ENCODE data around the gene C11orf68. TPM values are rescaled to one million over a fixed set of nuclear protein-coding genes. Genes with fewer than 3 reads are reported as not detected.

The C11orf68 gene
- total RNA-seq, 1 experiment from 2014 or later = 31.9 TPM

DNA sequence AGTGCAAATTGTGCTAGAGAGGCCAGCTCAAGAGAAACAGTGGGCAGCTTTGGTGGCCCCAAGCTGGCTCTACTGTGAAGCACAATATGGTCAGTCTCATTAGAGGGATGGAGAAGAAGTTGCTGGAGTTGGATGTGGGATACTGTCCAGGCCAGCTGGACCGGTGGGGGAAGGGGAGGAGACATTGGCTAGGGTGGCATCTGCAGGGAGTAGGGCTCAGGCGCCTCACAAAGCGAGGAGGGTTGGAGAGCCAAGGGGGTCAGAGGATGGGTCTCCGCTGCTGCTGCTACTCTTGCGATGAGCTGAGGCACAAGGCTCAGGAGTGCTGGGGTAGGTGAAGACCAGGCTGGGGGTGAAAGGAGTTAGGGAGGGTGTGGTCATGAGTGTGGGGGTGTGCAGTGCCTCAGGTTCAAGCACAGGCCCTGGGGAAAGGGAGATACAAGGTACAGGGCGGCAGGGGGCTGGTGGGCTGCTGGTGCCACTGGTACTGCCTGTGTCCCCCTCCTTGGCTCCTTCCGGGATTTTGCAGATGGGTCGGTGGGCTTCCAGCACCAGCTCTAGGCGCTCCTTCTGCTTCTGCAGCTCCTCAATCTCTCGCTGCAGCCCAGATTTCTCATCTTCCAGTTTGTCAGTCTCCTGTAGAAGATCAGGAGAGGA, 26.1 kb downstream of the C11orf68 start:
- peak overlapping the region; percentile 75 for H3K4me3 Mint-ChIP-seq
- peaks cover 4% of the 10 kb centered on the region for H3K36me3 Mint-ChIP-seq
- ChIA-PET CTCF (interaction anchor here (0.7 to 11.9 kb wide), 12 partner anchors 8 to 112 kb away, joined by 3 to 539 read pairs (median 22); partner anchors contain the start of genes AP5B1, CFL1, EFEMP2 and MUS81), POLR2A (interaction anchor here (1.5 to 7.2 kb wide), 3 partner anchors 25 to 33 kb away, joined by 3 to 90 read pairs (median 12); partner anchors contain the start of genes CFL1 and MUS81)
- DNase-seq (ENCODE audit: low spot score) (no peak), ATAC-seq (no peak)
- H3K4me1 Mint-ChIP-seq = peaks cover 39% of the 10 kb centered on the region
- peaks cover 26% of the 10 kb centered on the region for H3K27me3 Mint-ChIP-seq (ENCODE audit: low read depth)
- no peaks in the 10 kb centered on the region for H3K9me3 Mint-ChIP-seq
- peak overlapping the region; percentile 89 for H3K27ac Mint-ChIP-seq
- no peak for TF ChIP-seq IRF2 (CRISPR knock-in tag; IDR thresholded peaks at IDR 0.05; ENCODE audit: borderline replicate concordance, low read depth)
- TF ChIP-seq ATF1 (CRISPR knock-in tag; IDR thresholded peaks at IDR 0.05) = no peak
- TF ChIP-seq HMGA2 (CRISPR knock-in tag; IDR thresholded peaks at IDR 0.05) = no peak
- TF ChIP-seq, protein P1, sequence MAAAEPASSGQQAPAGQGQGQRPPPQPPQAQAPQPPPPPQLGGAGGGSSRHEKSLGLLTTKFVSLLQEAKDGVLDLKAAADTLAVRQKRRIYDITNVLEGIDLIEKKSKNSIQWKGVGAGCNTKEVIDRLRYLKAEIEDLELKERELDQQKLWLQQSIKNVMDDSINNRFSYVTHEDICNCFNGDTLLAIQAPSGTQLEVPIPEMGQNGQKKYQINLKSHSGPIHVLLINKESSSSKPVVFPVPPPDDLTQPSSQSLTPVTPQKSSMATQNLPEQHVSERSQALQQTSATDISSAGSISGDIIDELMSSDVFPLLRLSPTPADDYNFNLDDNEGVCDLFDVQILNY (CRISPR knock-in tag; IDR thresholded peaks at IDR 0.05) = no peak
- TF ChIP-seq, protein P2, sequence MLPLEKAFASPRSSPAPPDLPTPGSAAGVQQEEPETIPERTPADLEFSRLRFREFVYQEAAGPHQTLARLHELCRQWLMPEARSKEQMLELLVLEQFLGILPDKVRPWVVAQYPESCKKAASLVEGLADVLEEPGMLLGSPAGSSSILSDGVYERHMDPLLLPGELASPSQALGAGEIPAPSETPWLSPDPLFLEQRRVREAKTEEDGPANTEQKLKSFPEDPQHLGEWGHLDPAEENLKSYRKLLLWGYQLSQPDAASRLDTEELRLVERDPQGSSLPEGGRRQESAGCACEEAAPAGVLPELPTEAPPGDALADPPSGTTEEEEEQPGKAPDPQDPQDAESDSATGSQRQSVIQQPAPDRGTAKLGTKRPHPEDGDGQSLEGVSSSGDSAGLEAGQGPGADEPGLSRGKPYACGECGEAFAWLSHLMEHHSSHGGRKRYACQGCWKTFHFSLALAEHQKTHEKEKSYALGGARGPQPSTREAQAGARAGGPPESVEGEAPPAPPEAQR (CRISPR knock-in tag; IDR thresholded peaks at IDR 0.05) = no peak
- no peak for TF ChIP-seq ZNF416 (CRISPR knock-in tag; IDR thresholded peaks at IDR 0.05)
- TF ChIP-seq SOX15 (CRISPR knock-in tag; IDR thresholded peaks at IDR 0.05) = no peak
- TF ChIP-seq, protein P3, sequence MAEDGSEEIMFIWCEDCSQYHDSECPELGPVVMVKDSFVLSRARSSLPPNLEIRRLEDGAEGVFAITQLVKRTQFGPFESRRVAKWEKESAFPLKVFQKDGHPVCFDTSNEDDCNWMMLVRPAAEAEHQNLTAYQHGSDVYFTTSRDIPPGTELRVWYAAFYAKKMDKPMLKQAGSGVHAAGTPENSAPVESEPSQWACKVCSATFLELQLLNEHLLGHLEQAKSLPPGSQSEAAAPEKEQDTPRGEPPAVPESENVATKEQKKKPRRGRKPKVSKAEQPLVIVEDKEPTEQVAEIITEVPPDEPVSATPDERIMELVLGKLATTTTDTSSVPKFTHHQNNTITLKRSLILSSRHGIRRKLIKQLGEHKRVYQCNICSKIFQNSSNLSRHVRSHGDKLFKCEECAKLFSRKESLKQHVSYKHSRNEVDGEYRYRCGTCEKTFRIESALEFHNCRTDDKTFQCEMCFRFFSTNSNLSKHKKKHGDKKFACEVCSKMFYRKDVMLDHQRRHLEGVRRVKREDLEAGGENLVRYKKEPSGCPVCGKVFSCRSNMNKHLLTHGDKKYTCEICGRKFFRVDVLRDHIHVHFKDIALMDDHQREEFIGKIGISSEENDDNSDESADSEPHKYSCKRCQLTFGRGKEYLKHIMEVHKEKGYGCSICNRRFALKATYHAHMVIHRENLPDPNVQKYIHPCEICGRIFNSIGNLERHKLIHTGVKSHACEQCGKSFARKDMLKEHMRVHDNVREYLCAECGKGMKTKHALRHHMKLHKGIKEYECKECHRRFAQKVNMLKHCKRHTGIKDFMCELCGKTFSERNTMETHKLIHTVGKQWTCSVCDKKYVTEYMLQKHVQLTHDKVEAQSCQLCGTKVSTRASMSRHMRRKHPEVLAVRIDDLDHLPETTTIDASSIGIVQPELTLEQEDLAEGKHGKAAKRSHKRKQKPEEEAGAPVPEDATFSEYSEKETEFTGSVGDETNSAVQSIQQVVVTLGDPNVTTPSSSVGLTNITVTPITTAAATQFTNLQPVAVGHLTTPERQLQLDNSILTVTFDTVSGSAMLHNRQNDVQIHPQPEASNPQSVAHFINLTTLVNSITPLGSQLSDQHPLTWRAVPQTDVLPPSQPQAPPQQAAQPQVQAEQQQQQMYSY (CRISPR knock-in tag; IDR thresholded peaks at IDR 0.05) = no peak
- no peak for TF ChIP-seq JAZF1 (CRISPR knock-in tag; IDR thresholded peaks at IDR 0.05)
- TF ChIP-seq, protein P4, sequence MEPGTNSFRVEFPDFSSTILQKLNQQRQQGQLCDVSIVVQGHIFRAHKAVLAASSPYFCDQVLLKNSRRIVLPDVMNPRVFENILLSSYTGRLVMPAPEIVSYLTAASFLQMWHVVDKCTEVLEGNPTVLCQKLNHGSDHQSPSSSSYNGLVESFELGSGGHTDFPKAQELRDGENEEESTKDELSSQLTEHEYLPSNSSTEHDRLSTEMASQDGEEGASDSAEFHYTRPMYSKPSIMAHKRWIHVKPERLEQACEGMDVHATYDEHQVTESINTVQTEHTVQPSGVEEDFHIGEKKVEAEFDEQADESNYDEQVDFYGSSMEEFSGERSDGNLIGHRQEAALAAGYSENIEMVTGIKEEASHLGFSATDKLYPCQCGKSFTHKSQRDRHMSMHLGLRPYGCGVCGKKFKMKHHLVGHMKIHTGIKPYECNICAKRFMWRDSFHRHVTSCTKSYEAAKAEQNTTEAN (CRISPR knock-in tag; IDR thresholded peaks at IDR 0.05) = no peak
- TF ChIP-seq, protein P5, sequence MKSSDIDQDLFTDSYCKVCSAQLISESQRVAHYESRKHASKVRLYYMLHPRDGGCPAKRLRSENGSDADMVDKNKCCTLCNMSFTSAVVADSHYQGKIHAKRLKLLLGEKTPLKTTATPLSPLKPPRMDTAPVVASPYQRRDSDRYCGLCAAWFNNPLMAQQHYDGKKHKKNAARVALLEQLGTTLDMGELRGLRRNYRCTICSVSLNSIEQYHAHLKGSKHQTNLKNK (CRISPR knock-in tag; IDR thresholded peaks at IDR 0.05) = no peak
- TF ChIP-seq ETV6 (CRISPR knock-in tag; IDR thresholded peaks at IDR 0.05) = no peak
- no peak for TF ChIP-seq ZNF219 (CRISPR knock-in tag; IDR thresholded peaks at IDR 0.05; ENCODE audit: borderline replicate concordance)
- TF ChIP-seq, protein P6, sequence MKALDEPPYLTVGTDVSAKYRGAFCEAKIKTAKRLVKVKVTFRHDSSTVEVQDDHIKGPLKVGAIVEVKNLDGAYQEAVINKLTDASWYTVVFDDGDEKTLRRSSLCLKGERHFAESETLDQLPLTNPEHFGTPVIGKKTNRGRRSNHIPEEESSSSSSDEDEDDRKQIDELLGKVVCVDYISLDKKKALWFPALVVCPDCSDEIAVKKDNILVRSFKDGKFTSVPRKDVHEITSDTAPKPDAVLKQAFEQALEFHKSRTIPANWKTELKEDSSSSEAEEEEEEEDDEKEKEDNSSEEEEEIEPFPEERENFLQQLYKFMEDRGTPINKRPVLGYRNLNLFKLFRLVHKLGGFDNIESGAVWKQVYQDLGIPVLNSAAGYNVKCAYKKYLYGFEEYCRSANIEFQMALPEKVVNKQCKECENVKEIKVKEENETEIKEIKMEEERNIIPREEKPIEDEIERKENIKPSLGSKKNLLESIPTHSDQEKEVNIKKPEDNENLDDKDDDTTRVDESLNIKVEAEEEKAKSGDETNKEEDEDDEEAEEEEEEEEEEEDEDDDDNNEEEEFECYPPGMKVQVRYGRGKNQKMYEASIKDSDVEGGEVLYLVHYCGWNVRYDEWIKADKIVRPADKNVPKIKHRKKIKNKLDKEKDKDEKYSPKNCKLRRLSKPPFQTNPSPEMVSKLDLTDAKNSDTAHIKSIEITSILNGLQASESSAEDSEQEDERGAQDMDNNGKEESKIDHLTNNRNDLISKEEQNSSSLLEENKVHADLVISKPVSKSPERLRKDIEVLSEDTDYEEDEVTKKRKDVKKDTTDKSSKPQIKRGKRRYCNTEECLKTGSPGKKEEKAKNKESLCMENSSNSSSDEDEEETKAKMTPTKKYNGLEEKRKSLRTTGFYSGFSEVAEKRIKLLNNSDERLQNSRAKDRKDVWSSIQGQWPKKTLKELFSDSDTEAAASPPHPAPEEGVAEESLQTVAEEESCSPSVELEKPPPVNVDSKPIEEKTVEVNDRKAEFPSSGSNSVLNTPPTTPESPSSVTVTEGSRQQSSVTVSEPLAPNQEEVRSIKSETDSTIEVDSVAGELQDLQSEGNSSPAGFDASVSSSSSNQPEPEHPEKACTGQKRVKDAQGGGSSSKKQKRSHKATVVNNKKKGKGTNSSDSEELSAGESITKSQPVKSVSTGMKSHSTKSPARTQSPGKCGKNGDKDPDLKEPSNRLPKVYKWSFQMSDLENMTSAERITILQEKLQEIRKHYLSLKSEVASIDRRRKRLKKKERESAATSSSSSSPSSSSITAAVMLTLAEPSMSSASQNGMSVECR (CRISPR knock-in tag; IDR thresholded peaks at IDR 0.05; ENCODE audit: borderline replicate concordance) = no peak
- TF ChIP-seq, protein P7, sequence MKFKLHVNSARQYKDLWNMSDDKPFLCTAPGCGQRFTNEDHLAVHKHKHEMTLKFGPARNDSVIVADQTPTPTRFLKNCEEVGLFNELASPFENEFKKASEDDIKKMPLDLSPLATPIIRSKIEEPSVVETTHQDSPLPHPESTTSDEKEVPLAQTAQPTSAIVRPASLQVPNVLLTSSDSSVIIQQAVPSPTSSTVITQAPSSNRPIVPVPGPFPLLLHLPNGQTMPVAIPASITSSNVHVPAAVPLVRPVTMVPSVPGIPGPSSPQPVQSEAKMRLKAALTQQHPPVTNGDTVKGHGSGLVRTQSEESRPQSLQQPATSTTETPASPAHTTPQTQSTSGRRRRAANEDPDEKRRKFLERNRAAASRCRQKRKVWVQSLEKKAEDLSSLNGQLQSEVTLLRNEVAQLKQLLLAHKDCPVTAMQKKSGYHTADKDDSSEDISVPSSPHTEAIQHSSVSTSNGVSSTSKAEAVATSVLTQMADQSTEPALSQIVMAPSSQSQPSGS (CRISPR knock-in tag; IDR thresholded peaks at IDR 0.05; ENCODE audit: borderline replicate concordance, low read depth) = no peak
- TF ChIP-seq ZBTB21 (CRISPR knock-in tag; IDR thresholded peaks at IDR 0.05; ENCODE audit: borderline replicate concordance) = no peak
- TF ChIP-seq, protein P8, sequence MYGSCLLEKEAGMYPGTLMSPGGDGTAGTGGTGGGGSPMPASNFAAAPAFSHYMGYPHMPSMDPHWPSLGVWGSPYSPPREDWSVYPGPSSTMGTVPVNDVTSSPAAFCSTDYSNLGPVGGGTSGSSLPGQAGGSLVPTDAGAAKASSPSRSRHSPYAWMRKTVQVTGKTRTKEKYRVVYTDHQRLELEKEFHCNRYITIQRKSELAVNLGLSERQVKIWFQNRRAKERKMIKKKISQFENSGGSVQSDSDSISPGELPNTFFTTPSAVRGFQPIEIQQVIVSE (CRISPR knock-in tag; IDR thresholded peaks at IDR 0.05; ENCODE audit: borderline replicate concordance) = no peak
- TF ChIP-seq JUN (CRISPR knock-in tag; IDR thresholded peaks at IDR 0.05) = no peak
- TF ChIP-seq, protein P9, sequence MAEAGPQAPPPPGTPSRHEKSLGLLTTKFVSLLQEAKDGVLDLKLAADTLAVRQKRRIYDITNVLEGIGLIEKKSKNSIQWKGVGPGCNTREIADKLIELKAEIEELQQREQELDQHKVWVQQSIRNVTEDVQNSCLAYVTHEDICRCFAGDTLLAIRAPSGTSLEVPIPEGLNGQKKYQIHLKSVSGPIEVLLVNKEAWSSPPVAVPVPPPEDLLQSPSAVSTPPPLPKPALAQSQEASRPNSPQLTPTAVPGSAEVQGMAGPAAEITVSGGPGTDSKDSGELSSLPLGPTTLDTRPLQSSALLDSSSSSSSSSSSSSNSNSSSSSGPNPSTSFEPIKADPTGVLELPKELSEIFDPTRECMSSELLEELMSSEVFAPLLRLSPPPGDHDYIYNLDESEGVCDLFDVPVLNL (CRISPR knock-in tag; IDR thresholded peaks at IDR 0.05; ENCODE audit: borderline replicate concordance, low read depth) = no peak
